ENCODE results near the gene PLA2G1B. TPM values are rescaled to one million over a fixed set of nuclear protein-coding genes. Genes with fewer than 3 reads are reported as not detected.

Gene PLA2G1B
- total RNA-seq, 6 experiments from 2014 or later = not detected

DNA sequence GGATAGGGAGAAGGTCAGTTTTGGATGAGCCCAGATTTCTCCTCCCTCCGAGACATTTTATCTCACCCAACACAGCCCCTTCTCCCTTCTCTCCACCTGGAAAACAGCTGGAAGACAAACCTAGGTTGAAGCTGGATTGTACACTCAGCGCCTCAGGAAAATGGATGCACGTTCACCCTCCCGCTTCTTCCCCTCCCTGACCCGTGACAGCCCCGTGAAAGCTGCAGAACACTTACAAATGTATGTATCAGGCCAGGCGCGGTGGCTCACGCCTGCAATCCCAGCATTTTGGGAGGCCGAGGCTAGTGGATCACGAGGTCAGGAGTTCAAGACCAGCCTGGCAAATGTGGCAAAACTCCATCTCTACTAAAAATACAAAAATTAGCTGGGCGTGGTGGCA lies 40.1 kb downstream of the PLA2G1B start:
- H3K27ac ChIP-seq = no peak overlapping the region
- TF ChIP-seq, protein P1, sequence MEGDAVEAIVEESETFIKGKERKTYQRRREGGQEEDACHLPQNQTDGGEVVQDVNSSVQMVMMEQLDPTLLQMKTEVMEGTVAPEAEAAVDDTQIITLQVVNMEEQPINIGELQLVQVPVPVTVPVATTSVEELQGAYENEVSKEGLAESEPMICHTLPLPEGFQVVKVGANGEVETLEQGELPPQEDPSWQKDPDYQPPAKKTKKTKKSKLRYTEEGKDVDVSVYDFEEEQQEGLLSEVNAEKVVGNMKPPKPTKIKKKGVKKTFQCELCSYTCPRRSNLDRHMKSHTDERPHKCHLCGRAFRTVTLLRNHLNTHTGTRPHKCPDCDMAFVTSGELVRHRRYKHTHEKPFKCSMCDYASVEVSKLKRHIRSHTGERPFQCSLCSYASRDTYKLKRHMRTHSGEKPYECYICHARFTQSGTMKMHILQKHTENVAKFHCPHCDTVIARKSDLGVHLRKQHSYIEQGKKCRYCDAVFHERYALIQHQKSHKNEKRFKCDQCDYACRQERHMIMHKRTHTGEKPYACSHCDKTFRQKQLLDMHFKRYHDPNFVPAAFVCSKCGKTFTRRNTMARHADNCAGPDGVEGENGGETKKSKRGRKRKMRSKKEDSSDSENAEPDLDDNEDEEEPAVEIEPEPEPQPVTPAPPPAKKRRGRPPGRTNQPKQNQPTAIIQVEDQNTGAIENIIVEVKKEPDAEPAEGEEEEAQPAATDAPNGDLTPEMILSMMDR (IDR thresholded peaks at IDR 0.05) = no peak
- no peak for TF ChIP-seq POLR2A (IDR thresholded peaks at IDR 0.05)
- intact Hi-C loops (cut with DNase I) = no loop called here

DNA sequence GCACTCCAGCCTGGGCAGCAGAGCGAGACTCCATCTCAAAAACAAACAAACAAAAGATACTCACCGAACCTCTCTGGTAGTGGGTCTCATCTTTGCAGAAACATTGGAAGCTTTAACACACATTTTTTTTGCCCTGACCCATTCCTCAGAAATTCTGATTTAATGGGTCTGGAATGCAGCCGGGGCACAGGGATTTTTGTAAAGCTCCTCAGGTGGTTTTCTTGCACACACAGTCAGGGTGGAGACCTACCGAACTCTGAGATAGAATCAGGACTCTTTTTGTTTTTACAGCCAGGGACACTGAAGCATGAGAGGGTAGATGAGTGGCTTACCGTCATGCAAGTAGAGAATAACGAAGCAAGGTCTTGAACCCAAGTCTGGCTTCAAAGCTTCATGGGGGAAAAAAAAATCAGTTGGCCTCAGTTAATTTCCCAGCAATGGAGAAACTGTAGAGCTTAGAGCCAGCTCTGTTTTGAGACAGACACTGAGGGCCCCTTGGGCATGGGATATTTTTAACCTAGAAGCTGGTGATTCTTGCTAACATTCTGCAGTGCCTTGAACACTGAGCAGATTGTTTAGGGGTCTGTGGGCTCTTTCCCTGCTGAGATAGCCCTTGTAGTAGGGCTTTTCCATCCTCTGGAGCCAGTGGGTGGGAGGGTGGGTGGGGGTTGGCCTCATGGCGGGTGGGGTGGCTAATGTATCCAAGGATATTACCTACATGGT lies 40.6 kb downstream of the PLA2G1B start:
- 75% methylated on average over 6 of the region's 7 CpGs for whole genome bisulfite sequencing (ENCODE audit: insufficient coverage, low coverage, low lambda C conversion rate, missing lambda C conversion rate)
- Histone ChIP-seq H3K27me3 (no peaks in the 10 kb centered on the region), H3K9me3 (no peaks in the 10 kb centered on the region), H3K36me3 (no peaks in the 10 kb centered on the region), H3K27ac (no peak overlapping the region), H3K4me3 (no peak overlapping the region), H3K4me1 (peaks cover 0 to 6% (median 0%) of the 10 kb centered on the region in 4 donors)
- ATAC-seq (no peak), DNase-seq (no peak)
- intact Hi-C loops (cut with DNase I) = no loop called here
- no peak for TF ChIP-seq POLR2A (IDR thresholded peaks at IDR 0.05)
- TF ChIP-seq, protein P1 (IDR thresholded peaks at IDR 0.05) = no peak

More for the DNA sequence above, 40.1 kb downstream of the PLA2G1B start:
- H3K36me3 ChIP-seq = no peaks in the 10 kb centered on the region
- no peaks in the 10 kb centered on the region for H3K9me3 ChIP-seq
- DNase-seq (no peak), ATAC-seq (no peak)
- no peak overlapping the region for H3K4me3 ChIP-seq
- WGBS (ENCODE audit: insufficient coverage, low coverage, low lambda C conversion rate, missing lambda C conversion rate) = 75% methylated on average over 8 of the region's 12 CpGs
- H3K4me1 ChIP-seq = peaks cover 0 to 6% (median 0%) of the 10 kb centered on the region in 4 donors
- no peaks in the 10 kb centered on the region for H3K27me3 ChIP-seq

DNA sequence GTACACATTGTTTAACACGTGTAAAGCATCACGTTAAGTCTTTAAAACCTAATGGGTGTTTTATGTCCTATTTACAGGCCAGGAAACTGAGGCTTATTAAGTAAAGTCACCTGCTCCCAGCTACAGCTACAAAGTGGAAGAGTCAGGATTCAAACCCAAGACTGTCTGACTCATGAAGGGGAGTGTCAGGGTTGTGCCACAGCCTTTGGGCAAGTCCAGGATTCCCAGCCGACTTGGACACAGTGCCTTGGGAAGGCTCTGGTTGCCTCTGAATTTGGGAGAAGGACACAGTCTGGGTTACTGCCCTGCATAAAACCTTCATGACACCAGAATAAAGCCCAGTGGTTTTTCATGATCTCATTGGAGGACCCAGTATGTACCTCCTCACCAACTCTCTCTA lies 43.2 kb downstream of the PLA2G1B start:
- Histone ChIP-seq H3K27me3 (no peaks in the 10 kb centered on the region), H3K9me3 (no peaks in the 10 kb centered on the region), H3K36me3 (no peaks in the 10 kb centered on the region), H3K27ac (no peak overlapping the region), H3K4me3 (no peak overlapping the region), H3K4me1 (no peaks in the 10 kb centered on the region)
- intact Hi-C loops (cut with DNase I) = no loop called here
- 85% methylated on average over 3 of the region's 3 CpGs for WGBS (ENCODE audit: insufficient coverage, low coverage, low lambda C conversion rate, missing lambda C conversion rate)
- ATAC-seq (no peak), DNase-seq (no peak)
- TF ChIP-seq, protein P1 (IDR thresholded peaks at IDR 0.05) = no peak
- no peak for TF ChIP-seq POLR2A (IDR thresholded peaks at IDR 0.05)

DNA sequence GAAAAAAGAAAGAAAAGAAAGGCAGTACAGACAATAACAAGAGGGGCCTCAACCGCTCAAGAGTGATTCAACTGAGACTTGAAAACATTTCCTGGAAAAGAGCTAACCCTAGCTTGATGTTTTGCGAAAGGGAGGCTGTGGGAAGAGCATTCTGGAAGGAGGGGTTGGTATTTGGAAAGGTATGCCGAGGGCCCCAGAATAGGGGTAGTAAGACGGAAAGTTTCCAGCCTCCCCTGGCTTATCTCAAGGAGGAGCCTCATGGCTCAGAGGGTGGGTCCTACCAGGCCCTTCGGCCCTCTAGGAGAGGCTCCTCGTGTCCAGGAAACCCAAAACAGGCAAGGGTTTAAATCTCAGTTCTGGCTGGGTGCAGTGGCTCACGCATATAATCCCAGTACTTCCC lies 44.3 kb downstream of the PLA2G1B start:
- ATAC-seq (no peak), DNase-seq (no peak)
- 89% methylated on average over 5 of the region's 7 CpGs for whole genome bisulfite sequencing (ENCODE audit: insufficient coverage, low coverage, low lambda C conversion rate, missing lambda C conversion rate)
- intact Hi-C loops (cut with DNase I) = no loop called here
- no peak overlapping the region for H3K4me3 ChIP-seq
- no peaks in the 10 kb centered on the region for H3K9me3 ChIP-seq
- no peaks in the 10 kb centered on the region for H3K36me3 ChIP-seq
- no peak for TF ChIP-seq POLR2A (IDR thresholded peaks at IDR 0.05)
- TF ChIP-seq, protein P1 (IDR thresholded peaks at IDR 0.05) = no peak
- H3K27me3 ChIP-seq = no peaks in the 10 kb centered on the region
- H3K4me1 ChIP-seq = no peaks in the 10 kb centered on the region
- no peak overlapping the region for H3K27ac ChIP-seq
